ENCODE results near the gene HSPG2.

GRCh38 chr1:21824926-21825325 lies 112.2 kb downstream of the HSPG2 start:
- TF ChIP-seq CTCF (IDR thresholded peaks at IDR 0.05), result no peak
- no peak for TF ChIP-seq POLR2A (IDR thresholded peaks at IDR 0.05)
